Activated T-helper 17 cell treated with anti-CD3 and anti-CD28 coated beads, Interleukin-2, amount 50 U/mL, for 72 hours (primary cell): ENCODE results near the gene CT45A8. TPM values are rescaled to one million over a fixed set of nuclear protein-coding genes. Genes with fewer than 3 reads are reported as not detected.
"Not testable (repeated sequence)": the region's sequence is repeated elsewhere in the genome, so short reads cannot be mapped to it uniquely, and the experiment has no call there.

Source experiments
- ATAC-seq: fragments of 150-1000 bp; cut with Tn5 transposase; replicated peaks from 2 replicates; pipeline ENCODE4 v1.10.0; 2021; ENCODE audit warnings: mild to moderate bottlenecking, moderate library complexity
- H3K27ac Mint-ChIP-seq: one replicate; pipeline ENCODE4 v1.8.0; 2022; ENCODE audit warnings: mixed read lengths
- H3K27me3 Mint-ChIP-seq: one replicate; pipeline ENCODE4 v1.8.0; 2022; ENCODE audit warnings: mixed read lengths
- H3K36me3 Mint-ChIP-seq: one replicate; pipeline ENCODE4 v1.8.0; 2022; ENCODE audit warnings: low read depth, mild to moderate bottlenecking, mixed read lengths
- H3K4me1 Mint-ChIP-seq: one replicate; pipeline ENCODE4 v1.8.0; 2022; ENCODE audit warnings: mixed read lengths
- H3K4me3 Mint-ChIP-seq: one replicate; pipeline ENCODE4 v1.8.0; 2022; ENCODE audit warnings: mild to moderate bottlenecking, mixed read lengths
- H3K9me3 Mint-ChIP-seq: one replicate; pipeline ENCODE4 v1.8.0; 2022; ENCODE audit warnings: mixed read lengths
- total RNA-seq, 2 donors: library from RNA; stranded (reverse); gene quantifications; one replicate each; pipeline ENCODE4 v1.2.3, GENCODE V29; 2022

The CT45A8 gene, protein sequence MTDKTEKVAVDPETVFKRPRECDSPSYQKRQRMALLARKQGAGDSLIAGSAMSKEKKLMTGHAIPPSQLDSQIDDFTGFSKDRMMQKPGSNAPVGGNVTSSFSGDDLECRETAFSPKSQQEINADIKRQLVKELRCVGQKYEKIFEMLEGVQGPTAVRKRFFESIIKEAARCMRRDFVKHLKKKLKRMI
- total RNA-seq = not detected

- H3K36me3 Mint-ChIP-seq, H3K4me3 Mint-ChIP-seq, H3K27ac Mint-ChIP-seq, H3K9me3 Mint-ChIP-seq, ATAC-seq, H3K4me1 Mint-ChIP-seq, H3K27me3 Mint-ChIP-seq: not testable (repeated sequence)
These were observed at the start of gene CT45A8 for GRCh38 chrX:135854438-135854837. CT45A8 (minus strand) TSS chrX:135854538; CDS start chrX:135850783, 3,755 bp downstream.

- no peaks in the 10 kb centered on the region for H3K9me3 Mint-ChIP-seq
- no peak within 1 kb of the TSS for H3K4me3 Mint-ChIP-seq
- no peaks in the 10 kb centered on the region for H3K4me1 Mint-ChIP-seq
- H3K27ac Mint-ChIP-seq = no peak within 1 kb of the TSS
- H3K36me3 Mint-ChIP-seq = no peaks in the 10 kb centered on the region
- ATAC-seq = no peak
- H3K27me3 Mint-ChIP-seq = no peaks in the 10 kb centered on the region
These were observed 39.0 kb upstream of the CT45A8 start, which contains the start of the genes CT45A10 and SAGE1 for GRCh38 chrX:135893294-135893817. CT45A10 (minus strand) TSS chrX:135893444; CDS start chrX:135885344, 8,100 bp downstream. SAGE1 (plus strand) TSS chrX:135893716; CDS start chrX:135896243, 2,527 bp downstream.

DNA sequence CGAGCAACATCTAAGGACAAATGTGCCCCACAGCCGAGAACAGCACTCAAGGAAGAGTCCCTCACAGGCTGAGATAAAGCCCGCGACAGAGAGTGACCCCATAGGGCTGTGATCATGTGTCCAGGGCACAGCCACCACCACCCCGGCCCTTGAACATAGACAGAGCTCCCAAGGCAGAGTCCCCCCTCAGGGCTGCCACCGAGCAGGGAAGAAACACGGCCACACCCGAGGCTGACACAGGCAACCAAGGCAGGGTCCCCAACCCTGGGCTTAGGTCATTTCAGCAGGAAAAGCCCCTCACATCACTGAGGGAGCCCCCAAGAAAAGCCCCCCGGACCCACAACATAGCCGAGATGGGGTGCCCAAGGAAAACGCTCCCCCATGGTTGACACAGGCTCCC lies 38.4 kb upstream of the CT45A8 start:
- H3K36me3 Mint-ChIP-seq = no peaks in the 10 kb centered on the region
- H3K27me3 Mint-ChIP-seq = no peaks in the 10 kb centered on the region
- H3K9me3 Mint-ChIP-seq = no peaks in the 10 kb centered on the region
- H3K27ac Mint-ChIP-seq = no peak overlapping the region
- no peak for ATAC-seq
- no peaks in the 10 kb centered on the region for H3K4me1 Mint-ChIP-seq
- H3K4me3 Mint-ChIP-seq = no peak overlapping the region

DNA sequence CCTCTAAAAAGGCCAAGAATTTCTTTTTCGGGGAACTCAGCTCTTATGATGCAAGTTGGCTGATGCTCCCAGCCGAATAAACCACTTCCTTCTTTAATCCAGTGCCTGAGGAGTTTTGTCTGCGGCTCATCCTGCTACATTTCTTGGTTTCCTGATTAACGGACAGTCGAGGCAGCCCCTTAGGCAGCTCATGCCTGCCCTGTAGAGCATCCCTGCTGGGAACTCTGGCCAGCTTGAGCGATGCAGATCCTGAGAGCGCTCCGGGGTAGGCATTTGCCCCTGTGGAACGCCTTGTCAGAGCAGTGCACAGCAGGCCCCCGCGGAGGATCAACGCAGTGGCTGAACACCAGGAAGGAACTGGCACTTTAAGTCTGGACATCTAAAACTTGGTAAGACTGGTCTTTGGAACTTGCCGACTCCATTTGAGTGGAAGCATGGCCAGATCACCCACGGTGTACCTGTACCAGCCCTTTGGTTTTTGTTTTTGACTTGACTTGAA lies 35.8 kb upstream of the CT45A8 start:
- no peaks in the 10 kb centered on the region for H3K4me1 Mint-ChIP-seq
- no peaks in the 10 kb centered on the region for H3K9me3 Mint-ChIP-seq
- H3K36me3 Mint-ChIP-seq = no peaks in the 10 kb centered on the region
- no peaks in the 10 kb centered on the region for H3K27me3 Mint-ChIP-seq
- no peak overlapping the region for H3K4me3 Mint-ChIP-seq
- no peak for ATAC-seq
- no peak overlapping the region for H3K27ac Mint-ChIP-seq

- H3K27ac Mint-ChIP-seq, H3K27me3 Mint-ChIP-seq, ATAC-seq, H3K36me3 Mint-ChIP-seq, H3K9me3 Mint-ChIP-seq, H3K4me1 Mint-ChIP-seq, H3K4me3 Mint-ChIP-seq: not testable (repeated sequence)
These were observed 34.6 kb upstream of the CT45A8 start for GRCh38 chrX:135888976-135889375.

DNA sequence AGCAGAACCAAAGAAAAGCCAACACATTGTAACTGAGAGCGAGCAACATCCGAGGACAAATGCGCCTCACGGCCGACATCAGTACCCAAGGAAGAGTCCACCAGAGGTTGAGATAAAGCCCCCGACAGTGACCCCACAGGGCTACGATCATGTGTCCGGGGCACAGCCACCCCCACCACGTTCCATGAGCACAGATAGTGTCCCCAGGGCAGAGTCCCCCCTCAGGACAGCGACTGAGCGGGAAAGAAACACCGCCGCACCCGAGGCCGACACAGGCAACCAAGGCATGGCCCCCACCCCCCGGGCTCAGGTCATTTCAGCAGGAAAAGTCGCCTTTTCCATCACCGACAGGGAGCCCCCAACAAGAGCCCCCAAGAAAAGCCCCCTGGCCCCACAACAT lies 33.9 kb upstream of the CT45A8 start:
- not testable (repeated sequence) for H3K4me1 Mint-ChIP-seq, H3K27ac Mint-ChIP-seq

DNA sequence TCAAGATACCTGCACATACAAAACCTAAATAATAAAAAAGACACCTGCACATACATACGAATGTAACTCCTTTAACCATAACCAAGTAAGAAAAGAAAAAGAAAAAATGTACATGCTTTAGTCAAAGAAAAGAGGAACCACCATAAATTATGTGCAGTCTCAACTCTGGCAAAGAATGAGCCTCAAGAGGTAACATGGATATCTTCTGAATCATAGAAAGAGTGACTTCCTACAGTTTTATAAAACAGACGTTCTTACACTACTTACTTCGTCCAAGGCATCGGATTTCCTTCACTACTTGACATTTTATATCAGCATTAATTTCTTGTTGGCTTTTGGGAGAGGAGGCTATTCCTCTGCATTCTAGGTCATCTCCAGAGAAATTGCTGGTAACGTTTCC lies 28.4 kb upstream of the CT45A8 start:
- not testable (repeated sequence) for H3K27ac Mint-ChIP-seq, H3K4me1 Mint-ChIP-seq, H3K36me3 Mint-ChIP-seq, H3K9me3 Mint-ChIP-seq, ATAC-seq, H3K4me3 Mint-ChIP-seq, H3K27me3 Mint-ChIP-seq

More for the DNA sequence above, 33.9 kb upstream of the CT45A8 start:
- not testable (repeated sequence) for H3K36me3 Mint-ChIP-seq, ATAC-seq, H3K9me3 Mint-ChIP-seq, H3K27me3 Mint-ChIP-seq, H3K4me3 Mint-ChIP-seq

GRCh38 chrX:135871712-135872111 lies 17.4 kb upstream of the CT45A8 start, which contains the start of gene CT45A9:
CT45A9 (minus strand) TSS chrX:135871812; CDS start chrX:135868061, 3,751 bp downstream.
- H3K9me3 Mint-ChIP-seq, H3K27ac Mint-ChIP-seq, H3K36me3 Mint-ChIP-seq, H3K27me3 Mint-ChIP-seq, ATAC-seq, H3K4me1 Mint-ChIP-seq, H3K4me3 Mint-ChIP-seq: not testable (repeated sequence)

- H3K27ac Mint-ChIP-seq, ATAC-seq, H3K36me3 Mint-ChIP-seq, H3K4me3 Mint-ChIP-seq, H3K9me3 Mint-ChIP-seq, H3K4me1 Mint-ChIP-seq, H3K27me3 Mint-ChIP-seq: not testable (repeated sequence)
These were observed 17.2 kb downstream of the CT45A8 start, which contains the start of gene CT45A7 for GRCh38 chrX:135837180-135837579. CT45A7 (minus strand) TSS chrX:135837280; CDS start chrX:135833533, 3,747 bp downstream.

DNA sequence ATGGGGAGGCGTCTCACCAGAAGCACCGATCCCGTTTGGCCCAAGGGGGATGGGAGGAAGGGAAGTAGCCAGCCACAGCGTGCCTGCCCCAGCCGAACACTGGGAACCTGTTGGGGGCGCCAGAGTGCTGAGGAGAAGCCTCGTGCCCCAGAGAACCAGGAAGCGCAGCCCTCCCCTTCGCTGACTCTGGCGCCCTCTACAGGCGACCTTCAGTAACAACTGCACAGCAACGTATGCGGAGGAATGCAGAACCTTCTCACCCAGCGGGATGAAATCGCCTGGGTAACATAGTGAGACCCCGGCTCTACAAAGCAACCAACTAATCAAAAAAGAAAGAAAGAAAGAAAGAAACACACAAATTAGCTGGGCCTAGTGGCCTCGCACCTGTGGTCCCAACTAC lies 34.4 kb downstream of the CT45A8 start, which contains the start of gene CT45A2:
CT45A2 (minus strand) TSS at position 101 of the 400 bp plus-strand sequence. CDS start 3,747 bp downstream, outside the sequence.
- not testable (repeated sequence) for H3K4me3 Mint-ChIP-seq, H3K27me3 Mint-ChIP-seq, H3K36me3 Mint-ChIP-seq, H3K4me1 Mint-ChIP-seq, ATAC-seq, H3K9me3 Mint-ChIP-seq, H3K27ac Mint-ChIP-seq

DNA sequence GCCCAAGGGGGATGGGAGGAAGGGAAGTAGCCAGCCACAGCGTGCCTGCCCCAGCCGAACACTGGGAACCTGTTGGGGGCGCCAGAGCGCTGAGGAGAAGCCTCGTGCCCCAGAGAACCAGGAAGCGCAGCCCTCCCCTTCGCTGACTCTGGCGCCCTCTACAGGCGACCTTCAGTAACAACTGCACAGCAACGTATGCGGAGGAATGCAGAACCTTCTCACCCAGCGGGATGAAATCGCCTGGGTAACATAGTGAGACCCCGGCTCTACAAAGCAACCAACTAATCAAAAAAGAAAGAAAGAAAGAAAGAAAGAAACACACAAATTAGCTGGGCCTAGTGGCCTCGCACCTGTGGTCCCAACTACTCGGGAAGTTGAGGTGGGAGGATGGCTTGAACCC lies 51.7 kb downstream of the CT45A8 start, which contains the start of gene CT45A6:
CT45A6 (minus strand) TSS at position 101 of the 400 bp plus-strand sequence. CDS start 3,794 bp downstream, outside the sequence.
- H3K36me3 Mint-ChIP-seq, H3K27me3 Mint-ChIP-seq, H3K9me3 Mint-ChIP-seq, ATAC-seq, H3K27ac Mint-ChIP-seq, H3K4me3 Mint-ChIP-seq, H3K4me1 Mint-ChIP-seq: not testable (repeated sequence)

Other genes starting within 250 kb of the CT45A8 start
- gene CT45A1, start 140.9 kb downstream of the CT45A8 start, total RNA-seq = not detected
- gene CT45A3, start 86.3 kb downstream of the CT45A8 start, total RNA-seq = not detected
- not detected for gene CT45A5, start 69.0 kb downstream of the CT45A8 start, total RNA-seq
- gene CT45A6, start 51.8 kb downstream of the CT45A8 start, total RNA-seq = not detected
- gene CT45A2, start 34.5 kb downstream of the CT45A8 start, total RNA-seq = not detected
- not detected for gene CT45A7, start 17.3 kb downstream of the CT45A8 start, total RNA-seq
- not detected for gene CT45A9, start 17.3 kb upstream of the CT45A8 start, total RNA-seq
- not detected for gene CT45A10, start 38.9 kb upstream of the CT45A8 start, total RNA-seq
- gene SAGE1, start 39.2 kb upstream of the CT45A8 start, total RNA-seq = not detected
- gene MMGT1, start 119.5 kb upstream of the CT45A8 start, total RNA-seq = 10 to 100 TPM; 14.6 to 17.7 TPM
- 10 to 100 TPM in 1 of 2 donors, 1 to 10 TPM in 1; 9.6 to 15.0 TPM for gene SLC9A6, start 130.9 kb upstream of the CT45A8 start, total RNA-seq